ENCODE results near the gene SESTD1.

GRCh38 chr2:179106342-179106675 is 158.3 kb downstream of the SESTD1 start:
- no peak for TF ChIP-seq CTCF (IDR thresholded peaks at IDR 0.05)
- TF ChIP-seq POLR2A (IDR thresholded peaks at IDR 0.05), result no peak

All from prostate gland (tissue), 2 donors.